ENCODE results near the gene SIAH2.

DNA sequence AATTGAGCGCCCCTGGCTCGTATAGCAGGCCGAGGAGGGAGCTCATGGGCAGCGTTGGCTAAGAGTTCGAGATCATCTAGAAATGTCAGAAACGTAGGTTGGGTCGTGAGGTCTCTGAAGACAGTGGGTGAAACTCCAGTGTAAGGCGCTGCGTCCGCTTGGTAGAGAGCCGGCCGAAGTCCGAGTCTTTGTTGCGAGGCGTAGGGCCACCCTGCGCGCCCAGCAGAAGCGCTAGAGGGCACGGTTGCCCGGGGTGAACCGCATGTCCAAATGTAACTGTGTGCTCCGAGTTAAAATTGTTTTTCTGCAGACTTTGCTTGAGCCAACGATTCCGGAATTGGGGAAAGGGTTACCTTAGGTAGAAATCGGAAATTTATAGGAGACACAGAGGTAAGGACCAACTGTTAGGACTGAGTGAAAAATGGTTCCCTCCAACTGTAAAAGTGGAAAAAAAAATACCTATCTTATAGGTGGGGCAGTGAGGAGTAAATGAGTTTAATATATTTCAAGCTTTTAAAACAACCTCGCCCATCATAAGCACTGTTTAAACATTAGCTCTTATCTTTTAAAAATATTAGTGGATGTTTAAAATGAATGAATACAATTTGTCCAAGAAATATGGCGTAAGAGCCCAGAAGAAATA is 993 bp upstream of the SIAH2 start:
- TF ChIP-seq POLR2A (IDR thresholded peaks at IDR 0.05; ENCODE audit: low read depth, low read length): no peak; the same call in 1 of the 2 replicates
- no peak for TF ChIP-seq TAF1 (IDR thresholded peaks at IDR 0.05; ENCODE audit: borderline replicate concordance, low read depth, low read length)

Data from GM12892 (cell line).